OCI-LY7 (cell line): ENCODE data around the gene FANCD2. TPM values are rescaled to one million over a fixed set of nuclear protein-coding genes. Genes with fewer than 3 reads are reported as not detected.
A peak's percentile ranks its signal among the peaks of the same experiment; 100 is the strongest.
"Not testable (repeated sequence)": the region's sequence is repeated elsewhere in the genome, so short reads cannot be mapped to it uniquely, and the experiment has no call there.

Experiments used
- BruUV-seq: library from RNA; stranded (reverse); fragments of 400-500 nt; replicated peaks from 2 replicates; lab custom pipeline; 2021; lab: Mats Ljungman, UMichigan
- CTCF ChIA-PET: fragments of 300-600 bp; sonication (Branson Sonifier 250); formaldehyde crosslinking; loops from one replicate; lab custom pipeline; 2022; ENCODE audit warnings: antibody characterized with exemption; ENCODE audit not compliant: unreplicated experiment; lab: Charles Lee
- POLR2A ChIA-PET: fragments of 300-600 bp; sonication (Branson Sonifier 250); formaldehyde crosslinking; loops from one replicate; lab custom pipeline; 2022; ENCODE audit warnings: antibody characterized with exemption; lab: Charles Lee
- DNase-seq: peaks from one replicate; pipeline ENCODE4 v3.0.0-alpha.2; 2015; ENCODE audit warnings: low spot score
- H2AFZ ChIP-seq: fragments of 200-600 bp; sonication (generic), shearing (Covaris generic); 2 replicates; pipeline ENCODE4 v1.6.1; 2014; ENCODE audit warnings: mild to moderate bottlenecking, antibody characterized with exemption, low read length, moderate library complexity
- H3K27ac ChIP-seq: fragments of 200-600 bp; sonication (generic); 2 replicates; pipeline ENCODE4 v1.5.1; 2014; ENCODE audit warnings: mixed run types, low read depth, mild to moderate bottlenecking, moderate library complexity, low read length, inconsistent platforms; ENCODE audit not compliant: poor library complexity, severe bottlenecking
- H3K36me3 ChIP-seq: fragments of 200-600 bp; sonication (generic); 2 replicates; pipeline ENCODE4 v1.6.1; 2014; ENCODE audit warnings: mild to moderate bottlenecking, antibody characterized with exemption, low read length, moderate library complexity, mixed read lengths; ENCODE audit not compliant: insufficient read depth
- H3K4me1 ChIP-seq: fragments of 200-600 bp; sonication (generic); 2 replicates; pipeline ENCODE4 v1.5.1; 2014; ENCODE audit warnings: mild to moderate bottlenecking, low read length; ENCODE audit not compliant: insufficient read depth, poor library complexity, severe bottlenecking
- H3K4me2 ChIP-seq: fragments of 200-600 bp; sonication (generic); 2 replicates; pipeline ENCODE4 v1.6.1; 2014; ENCODE audit warnings: mild to moderate bottlenecking, low read length
- H3K4me3 ChIP-seq: fragments of 200-600 bp; sonication (generic); 2 replicates; pipeline ENCODE4 v1.5.1; 2014; ENCODE audit warnings: mild to moderate bottlenecking, low read depth, low read length; ENCODE audit not compliant: poor library complexity, severe bottlenecking
- H3K79me2 ChIP-seq: fragments of 200-600 bp; sonication (generic); 2 replicates; pipeline ENCODE4 v1.6.1; 2016; ENCODE audit warnings: low read depth, mild to moderate bottlenecking, low read length, moderate library complexity, mixed read lengths; ENCODE audit not compliant: insufficient read depth
- H3K9me2 ChIP-seq: fragments of 200-600 bp; sonication (generic); 2 replicates; pipeline ENCODE4 v1.6.1; 2016; ENCODE audit warnings: mild to moderate bottlenecking, low read length, mixed read lengths; ENCODE audit not compliant: insufficient read depth
- H3K9me3 ChIP-seq: fragments of 200-600 bp; sonication (generic); 2 replicates; pipeline ENCODE4 v1.6.1; 2014; ENCODE audit warnings: mild to moderate bottlenecking, mixed run types, low read length, mixed read lengths
- H4K20me1 ChIP-seq: fragments of 200-600 bp; sonication (generic); 2 replicates; pipeline ENCODE4 v1.6.1; 2014; ENCODE audit warnings: mild to moderate bottlenecking, antibody characterized with exemption, low read length, moderate library complexity, mixed read lengths; ENCODE audit not compliant: insufficient read depth
- CTCF ChIP-seq: fragments of 200-600 bp; sonication (generic); conservative IDR thresholded peaks from 2 replicates; pipeline ENCODE4 v1.5.1; 2014; ENCODE audit warnings: mild to moderate bottlenecking, antibody characterized with exemption, low read length, moderate library complexity, mixed read lengths
- EZH2phosphoT487 ChIP-seq: fragments of 200-600 bp; sonication (generic); IDR thresholded peaks from 2 replicates; pipeline ENCODE4 v1.6.1; 2018; ENCODE audit warnings: low read depth, borderline replicate concordance, mild to moderate bottlenecking, mixed run types, antibody characterized with exemption, low read length, moderate library complexity, mixed read lengths
- intact Hi-C: fragments of 100-400 bp; cut with micrococcal nuclease; formaldehyde crosslinking; loops from one replicate; pipeline ENCODE4 v1.10.0; 2022; ENCODE audit not compliant: unreplicated experiment
- total RNA-seq, 2 experiments: library from RNA; depleted of rRNA in 1 of 2; stranded (reverse); fragments of >200 nt in 1 of 2; shearing (Covaris generic) in 1 of 2; gene quantifications; 2 replicates each; pipeline ENCODE4 v1.2.3, GENCODE V29; 2014 to 2022

FANCD2 gene
- total RNA-seq, 2 experiments from 2014 or later, result 112 to 130 TPM

GRCh38 chr3:10006762-10007090 lies 19.5 kb upstream of the FANCD2 start:
- no TSS peak for BruUV-seq
- no peak for DNase-seq
- no peaks in the 10 kb centered on the region for H3K9me3 ChIP-seq
- no peak overlapping the region for H2AFZ ChIP-seq
- no peaks in the 10 kb centered on the region for H4K20me1 ChIP-seq
- H3K36me3 ChIP-seq, result peaks cover 30% of the 10 kb centered on the region
- no peak overlapping the region for H3K4me3 ChIP-seq
- H3K4me1 ChIP-seq, result peaks cover 23% of the 10 kb centered on the region
- intact Hi-C loops, result no loop called here
- POLR2A ChIA-PET, result no interaction called here
- CTCF ChIA-PET, result no interaction called here
- TF ChIP-seq EZH2phosphoT487, result no peak
- no peak for TF ChIP-seq CTCF
- H3K79me2 ChIP-seq, result no peaks in the 10 kb centered on the region
- H3K4me2 ChIP-seq, result no peak overlapping the region
- H3K27ac ChIP-seq, result no peak overlapping the region
- H3K9me2 ChIP-seq, result no peaks in the 10 kb centered on the region

DNA sequence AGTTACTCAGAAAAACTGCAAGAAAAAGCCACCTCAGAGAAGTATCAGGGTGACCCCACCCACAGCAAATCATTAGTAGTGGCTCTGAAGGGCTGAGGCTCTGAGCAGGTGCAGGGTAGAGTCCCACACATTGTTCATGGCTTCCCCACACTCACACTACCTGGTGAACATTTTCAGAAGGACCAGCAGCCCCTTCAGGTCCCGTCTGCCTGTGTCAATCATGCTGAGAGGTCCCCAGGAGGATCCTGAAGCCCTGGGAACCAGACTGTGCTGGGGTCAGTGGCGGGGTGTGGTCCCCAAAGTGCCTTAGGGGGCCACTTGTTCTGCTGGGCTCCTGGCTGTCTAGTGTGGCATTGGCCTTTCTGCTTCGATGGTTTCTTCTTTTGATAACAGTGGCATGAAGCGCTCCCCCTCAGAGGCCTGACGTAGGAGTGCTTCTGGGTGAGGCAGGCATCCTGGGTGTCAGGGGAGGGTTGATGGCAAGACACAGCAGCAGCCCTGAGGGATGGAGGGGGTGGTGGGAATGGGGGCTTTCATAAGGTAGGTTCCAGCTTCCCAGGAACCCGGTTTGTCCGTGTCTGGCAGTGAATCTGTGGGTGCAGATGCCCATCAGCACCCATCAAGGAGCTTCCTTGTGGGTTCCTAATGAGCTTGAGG lies 19.0 kb upstream of the FANCD2 start:
- no TSS peak for BruUV-seq
- Histone ChIP-seq H2AFZ (no peak overlapping the region), H3K9me2 (no peaks in the 10 kb centered on the region), H3K4me3 (no peak overlapping the region), H3K9me3 (no peaks in the 10 kb centered on the region), H3K79me2 (no peaks in the 10 kb centered on the region), H3K4me2 (no peak overlapping the region), H3K27ac (no peak overlapping the region), H4K20me1 (no peaks in the 10 kb centered on the region), H3K4me1 (peaks cover 23% of the 10 kb centered on the region), H3K36me3 (peaks cover 27% of the 10 kb centered on the region; the same call in 1 of the 2 replicates)
- no peak for TF ChIP-seq CTCF
- TF ChIP-seq EZH2phosphoT487, result no peak
- DNase-seq, result no peak
- ChIA-PET CTCF (no interaction called here), POLR2A (no interaction called here)
- intact Hi-C loops, result no loop called here

GRCh38 chr3:10008216-10008587 lies 18.0 kb upstream of the FANCD2 start:
- Histone ChIP-seq H3K4me1 (peaks cover 23% of the 10 kb centered on the region), H3K36me3 (peaks cover 17% of the 10 kb centered on the region; the same call in 1 of the 2 replicates), H3K4me2 (peak overlapping the region; percentile 70)
- H3K9me3 ChIP-seq, intact Hi-C loops, H2AFZ ChIP-seq, DNase-seq, H3K79me2 ChIP-seq, BruUV-seq, H3K9me2 ChIP-seq, POLR2A ChIA-PET, H3K27ac ChIP-seq, CTCF ChIA-PET, H3K4me3 ChIP-seq, H4K20me1 ChIP-seq: not testable (repeated sequence)
